SKM-1 treated with dmso at 0.1 percent for 144 hours (cell line): Measurements from ENCODE around the gene TMEM9.
A peak's percentile ranks its signal among the peaks of the same experiment; 100 is the strongest.

ENCODE experiments used
- DNase-seq: peaks from one replicate; lab custom pipeline; 2025; ENCODE audit not compliant: unreplicated experiment; lab: John Stamatoyannopoulos, UW

TMEM9 gene

DNA sequence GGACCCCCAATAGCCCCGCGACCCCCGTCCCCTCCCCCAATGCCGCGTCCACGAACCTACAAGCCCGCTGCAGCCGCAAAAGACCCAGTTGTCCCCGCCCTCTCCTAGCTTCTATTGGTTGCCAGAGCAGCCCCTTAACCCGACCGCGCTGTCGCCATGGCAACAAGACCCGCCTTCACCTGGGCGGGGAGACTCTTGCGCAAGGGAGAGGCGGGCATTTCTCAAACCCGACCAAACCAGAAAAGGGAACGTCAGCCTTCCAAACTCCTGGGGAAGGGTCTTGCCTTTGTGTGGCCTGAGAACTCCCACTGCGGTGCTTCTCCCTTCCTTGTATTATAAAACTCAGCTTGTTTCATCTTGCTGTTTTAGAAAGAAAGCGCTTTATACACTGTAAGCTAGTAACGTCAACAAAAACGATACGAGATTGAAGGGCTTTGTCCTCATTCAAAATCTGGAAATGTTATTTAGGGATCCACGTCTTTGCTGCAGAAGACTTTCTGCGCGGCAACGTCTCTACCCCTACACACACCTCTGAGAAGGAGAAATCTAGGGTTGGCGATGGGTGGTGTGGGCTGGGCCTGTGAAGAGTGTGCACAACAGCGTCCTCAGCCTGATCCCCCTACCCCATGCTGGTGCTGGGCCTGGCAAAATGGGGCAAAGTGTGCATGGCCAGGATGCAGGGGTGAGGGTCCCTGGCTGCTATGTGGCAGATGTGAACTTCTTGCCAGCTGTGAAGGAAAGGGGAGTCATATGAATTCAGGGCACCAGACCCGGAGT, at the start of gene TMEM9:
Gene TMEM9 (minus strand): TSS at position 86 of the 777 bp plus-strand sequence. CDS start 551 bp downstream, outside the sequence.
- peak; percentile 92 for DNase-seq

DNA sequence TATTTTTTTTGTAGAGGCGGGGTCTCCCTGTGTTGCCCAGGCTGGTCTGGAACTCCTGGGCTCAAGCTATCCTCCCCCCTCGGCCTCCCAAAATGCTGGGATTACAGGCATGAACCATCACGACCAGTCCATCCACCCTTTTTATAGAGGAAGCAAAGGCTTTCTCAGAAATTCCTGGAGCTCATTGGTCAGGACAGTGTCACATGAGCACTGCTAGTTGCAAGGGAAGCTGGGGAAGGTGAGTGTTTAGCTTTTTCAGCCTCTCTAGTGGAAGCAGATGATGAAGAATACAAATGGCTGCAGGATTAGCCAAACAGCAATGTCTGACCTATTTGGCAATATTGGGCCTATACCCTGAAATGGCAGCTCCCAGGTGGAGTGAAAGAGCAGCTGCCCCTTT, 44.3 kb upstream of the TMEM9 start:
- no peak for DNase-seq

DNA sequence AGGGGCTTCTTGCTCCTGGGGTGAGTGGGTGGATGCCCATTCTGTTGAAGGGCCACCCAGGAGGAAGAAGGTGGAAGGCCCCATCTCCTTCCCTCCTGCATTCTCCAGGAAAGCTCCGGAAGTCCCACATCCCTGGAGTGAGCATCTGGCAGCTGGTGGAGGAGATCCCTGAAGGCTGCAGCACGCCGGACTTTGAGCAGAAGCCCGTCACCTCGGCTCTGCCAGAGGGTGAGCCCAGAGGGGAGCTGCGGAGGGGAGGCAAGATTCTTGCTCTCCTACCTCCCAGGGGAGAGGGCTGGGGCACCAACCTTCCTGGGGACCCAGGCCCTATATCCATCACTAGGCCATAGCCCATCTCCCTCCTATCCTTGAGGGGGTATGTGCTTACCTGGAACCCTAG, 39.8 kb upstream of the TMEM9 start:
- no peak for DNase-seq

DNA sequence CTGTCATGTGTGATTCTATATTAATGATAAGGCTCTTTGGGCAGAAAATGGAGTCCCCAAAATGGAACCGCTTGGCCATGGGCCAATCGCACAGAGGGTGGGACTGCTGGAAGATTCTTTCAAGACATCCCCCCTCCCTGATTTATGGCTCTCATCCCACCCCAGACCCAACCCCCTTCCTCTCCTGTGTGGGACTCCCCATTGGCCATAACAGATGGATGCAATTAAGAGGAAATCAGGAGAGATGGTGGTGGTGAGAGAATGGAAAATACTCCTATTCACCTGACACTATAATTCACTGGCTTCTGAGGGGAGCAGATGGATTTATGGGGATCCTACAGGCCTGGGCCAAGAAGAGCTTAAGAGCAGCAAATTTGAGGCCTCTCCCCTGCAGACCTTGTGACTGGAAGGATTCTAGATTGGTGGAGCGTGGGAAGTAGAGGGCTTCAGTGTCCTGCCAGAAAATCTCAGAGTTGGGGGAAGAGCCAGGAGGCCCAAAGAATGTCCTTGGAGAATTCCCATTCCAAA, 38.1 kb upstream of the TMEM9 start:
- DNase-seq: no peak

DNA sequence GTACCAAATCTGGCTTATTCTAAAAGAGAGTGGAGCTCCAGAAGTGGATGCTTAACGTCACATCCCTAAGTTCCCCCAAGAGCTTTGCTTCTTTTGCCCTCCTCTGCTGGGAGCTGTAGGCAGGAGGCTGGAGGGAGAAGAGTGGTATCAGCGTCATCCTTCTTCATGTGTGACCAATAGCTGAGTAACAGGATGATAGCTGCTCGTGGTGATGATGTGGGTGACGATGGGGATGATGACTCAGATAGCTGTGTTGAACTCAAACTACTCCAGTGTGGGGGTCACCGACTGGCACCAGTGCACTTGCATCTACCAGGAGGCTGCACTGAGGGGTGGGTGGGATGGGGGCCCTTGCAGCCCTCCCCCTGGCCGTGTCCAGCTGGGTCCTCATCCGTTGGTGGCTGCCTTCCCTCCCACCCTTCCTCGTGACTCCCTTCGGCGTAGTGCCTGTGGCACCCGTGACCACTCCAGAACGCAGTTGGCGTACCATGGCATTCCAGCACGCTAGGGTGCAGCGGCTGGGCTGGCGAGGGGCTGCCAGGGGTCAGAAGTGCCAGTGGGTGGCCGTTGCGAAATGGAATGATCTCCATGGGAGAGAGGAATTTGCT, 37.5 kb upstream of the TMEM9 start:
- no peak for DNase-seq

DNA sequence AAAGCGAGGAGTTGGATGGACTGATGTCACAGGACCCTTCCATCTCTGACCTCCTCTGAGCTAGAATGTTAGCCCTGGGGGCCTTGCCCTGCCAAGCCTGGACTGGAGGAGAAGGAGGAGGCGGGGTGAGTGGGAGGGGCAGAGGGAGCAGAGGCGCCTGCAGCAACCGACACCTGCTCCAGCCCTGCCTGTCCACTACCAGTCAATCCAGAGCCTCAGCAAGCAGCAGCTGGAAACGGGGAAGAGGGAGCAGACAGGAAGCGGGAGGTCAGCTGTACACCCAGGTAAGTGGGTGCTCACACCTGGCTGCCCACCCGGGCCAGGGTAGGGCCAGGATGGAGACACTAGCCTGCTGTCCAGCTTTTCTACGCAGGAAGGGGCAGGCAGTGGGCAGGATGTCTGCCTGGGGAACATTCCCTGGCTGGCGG, 36.4 kb upstream of the TMEM9 start, which contains the start of gene IGFN1:
Gene IGFN1 (plus strand): TSS at position 201 of the 428 bp plus-strand sequence. CDS start 2,470 bp downstream, outside the sequence.
- DNase-seq: no peak

DNA sequence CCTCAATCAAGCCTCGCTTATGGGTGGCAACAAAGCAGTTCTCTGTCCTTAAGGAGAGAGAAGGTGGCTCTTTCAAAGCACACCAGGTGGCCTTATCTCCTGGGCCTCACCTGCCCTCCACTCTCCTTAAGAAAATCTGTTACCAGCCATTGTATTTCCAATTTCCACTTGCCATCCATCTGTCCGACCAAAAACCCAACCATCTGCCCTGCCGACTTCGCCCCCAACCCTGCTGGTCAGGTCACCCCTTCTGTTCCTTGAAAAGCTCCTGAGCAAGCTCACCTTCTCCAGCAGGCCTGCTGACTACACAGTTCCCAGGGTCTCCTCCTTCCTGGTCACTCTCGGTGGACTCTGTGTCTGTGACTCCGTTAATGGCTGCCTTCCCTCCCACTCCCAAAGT, 35.7 kb upstream of the TMEM9 start:
- DNase-seq: no peak

DNA sequence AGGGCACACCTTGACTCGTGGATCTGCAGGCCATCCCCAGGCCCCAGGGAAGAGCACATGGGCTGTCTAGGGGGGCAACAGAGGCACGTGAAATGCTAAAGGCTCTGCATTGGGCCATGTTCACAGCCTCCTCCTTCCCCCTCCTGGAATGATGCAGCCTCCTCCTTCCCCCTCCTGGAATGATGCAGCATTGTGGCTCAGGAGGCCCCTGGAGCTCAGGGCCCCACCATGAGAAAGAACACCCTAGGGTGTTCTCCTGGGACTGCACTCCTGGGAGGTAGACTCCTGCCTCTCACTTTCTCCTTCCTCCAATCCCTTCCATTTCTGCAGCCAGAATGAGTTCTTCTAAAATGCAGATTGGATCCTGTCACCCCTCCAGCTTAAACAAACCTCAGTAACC, 34.8 kb upstream of the TMEM9 start:
- DNase-seq: no peak

DNA sequence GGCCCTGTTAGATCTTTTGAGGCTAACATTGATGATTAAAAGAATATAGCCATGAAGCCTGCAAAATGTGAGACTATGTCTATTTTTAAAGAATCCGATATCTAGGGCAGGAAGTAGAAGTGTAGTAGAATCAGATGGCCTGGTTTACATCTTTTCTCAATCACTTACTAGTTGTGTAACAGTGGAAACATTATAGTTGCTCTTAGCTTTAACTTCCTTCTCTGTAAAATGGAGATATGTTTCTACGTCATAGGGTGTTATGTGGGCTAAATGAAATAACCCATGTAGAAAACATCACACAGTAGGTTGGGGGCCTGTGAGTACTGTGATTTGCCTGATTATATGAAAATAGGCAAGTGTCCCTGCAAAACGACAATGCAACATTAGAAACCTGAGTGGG, 31.9 kb upstream of the TMEM9 start:
- DNase-seq: peak; percentile 80

DNA sequence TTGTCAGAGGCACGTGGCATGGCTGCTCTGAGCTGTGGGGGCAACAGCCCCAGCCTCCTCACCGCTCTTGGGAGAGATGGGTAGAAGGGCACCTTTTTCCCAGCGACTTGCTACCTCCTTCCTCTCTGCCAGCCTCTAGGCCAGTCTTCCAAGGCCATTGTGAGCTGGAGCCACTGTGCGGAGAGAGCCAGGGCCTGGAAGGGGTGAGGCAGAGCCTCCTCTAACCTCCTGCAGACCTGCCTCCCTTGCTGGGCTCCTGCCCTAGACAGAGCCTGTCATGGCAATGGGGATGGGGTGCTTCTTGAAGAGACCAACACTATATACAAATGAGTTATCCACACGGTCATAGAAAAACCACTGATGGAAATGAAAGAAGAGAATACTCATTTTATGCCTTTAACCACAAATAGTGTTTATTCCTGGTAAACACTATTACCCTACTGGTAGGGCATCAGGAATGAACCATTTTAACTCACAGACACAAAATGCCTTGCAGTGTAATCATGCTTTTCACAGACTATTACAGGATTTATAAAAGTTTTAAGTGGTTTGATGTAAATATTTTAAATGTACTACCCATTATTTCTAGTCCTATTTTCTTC, 31.4 kb upstream of the TMEM9 start:
- no peak for DNase-seq

DNA sequence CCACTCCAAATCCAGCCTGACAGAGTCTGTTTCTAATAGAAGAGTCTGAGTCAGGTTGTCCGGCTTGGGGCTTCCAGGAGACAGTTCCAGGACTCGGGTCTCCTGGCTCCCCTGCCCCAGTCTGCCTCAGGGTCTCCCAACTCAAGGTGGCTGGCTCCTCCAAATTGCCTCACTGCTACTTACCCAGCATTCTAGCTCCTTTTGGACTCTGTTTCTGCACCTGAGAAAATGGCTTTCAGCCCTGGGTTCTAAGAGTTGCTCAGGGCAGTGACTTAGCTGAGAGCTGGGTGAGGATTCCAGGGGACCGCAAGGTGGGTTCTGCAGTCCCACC, 30.8 kb upstream of the TMEM9 start:
- DNase-seq: no peak

DNA sequence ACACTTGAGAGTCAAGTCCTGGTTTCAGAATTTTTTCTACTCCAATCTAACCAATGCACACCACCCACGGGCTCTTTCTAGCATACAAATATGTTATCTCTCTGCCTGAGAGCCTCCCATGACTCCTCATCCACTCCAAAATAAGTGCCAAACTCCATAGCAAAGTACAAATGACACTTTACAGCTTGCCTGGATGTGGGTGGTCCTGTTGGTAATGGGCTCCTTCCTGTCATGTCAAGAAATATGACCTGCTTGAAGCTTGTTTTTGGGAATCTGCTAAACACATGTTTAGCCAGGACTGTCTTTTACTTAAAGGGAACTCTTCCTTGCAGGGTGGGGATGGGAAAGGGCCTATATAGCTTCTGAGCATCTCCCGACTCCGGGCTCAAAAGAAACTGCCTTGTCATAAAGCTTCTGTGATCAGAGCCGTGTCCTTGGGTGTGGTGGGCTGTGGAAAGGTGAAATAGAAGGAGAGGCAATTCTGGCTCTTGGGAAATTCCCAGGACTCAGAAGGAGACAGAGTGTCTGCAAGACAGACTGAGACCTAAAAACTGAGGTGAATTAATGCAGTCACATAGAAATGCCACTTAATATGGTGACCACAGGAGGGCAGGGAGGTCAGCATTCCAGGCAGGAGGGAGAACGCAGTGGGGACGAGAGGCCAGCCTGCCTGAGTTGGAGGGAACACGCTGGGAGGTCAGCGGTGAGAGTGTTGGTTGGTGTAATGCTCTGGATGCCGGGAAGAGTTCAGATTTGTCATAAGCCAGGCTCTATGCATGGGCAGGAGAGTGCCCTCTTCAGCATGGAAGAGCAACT, 30.2 kb upstream of the TMEM9 start:
- DNase-seq: peak; percentile 33

DNA sequence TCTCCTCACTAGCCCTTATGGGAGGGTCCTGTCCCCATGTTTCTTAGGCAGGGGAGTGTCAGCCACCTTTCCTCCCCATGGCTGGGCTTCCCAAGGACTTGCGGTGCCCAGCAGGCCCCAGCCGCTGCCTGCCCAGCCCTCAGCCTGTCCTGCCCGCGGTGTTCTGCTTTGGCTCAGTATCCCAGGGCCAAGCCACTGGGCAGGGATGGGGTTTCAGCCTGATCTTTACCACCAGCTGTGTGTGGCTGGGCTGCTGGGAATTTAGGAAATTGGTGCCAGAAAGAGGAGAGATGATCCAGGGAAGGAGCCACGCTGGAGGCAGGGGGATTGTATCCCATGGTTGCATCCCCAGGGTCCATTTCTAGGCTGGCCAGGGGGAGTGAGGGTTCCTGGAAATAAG, 29.5 kb upstream of the TMEM9 start:
- no peak for DNase-seq

DNA sequence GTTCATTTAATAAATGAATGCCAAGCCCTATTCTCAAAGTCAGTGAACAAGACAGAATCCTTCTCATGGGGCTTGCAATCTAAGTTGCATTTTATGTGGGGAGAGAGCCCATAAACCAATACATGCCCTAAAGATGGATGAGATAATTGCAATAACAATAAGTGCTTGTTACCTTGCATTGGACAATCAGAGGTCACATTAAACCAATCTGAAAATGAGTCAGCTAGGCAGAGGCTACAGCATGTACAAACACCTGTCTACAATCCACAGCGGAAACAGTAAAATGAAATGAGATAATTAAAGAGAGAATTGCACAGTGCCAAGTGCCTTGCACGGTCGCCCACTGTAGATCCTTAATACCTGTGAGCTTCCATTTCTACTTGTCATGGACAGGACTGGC, 28.9 kb upstream of the TMEM9 start:
- DNase-seq: no peak

DNA sequence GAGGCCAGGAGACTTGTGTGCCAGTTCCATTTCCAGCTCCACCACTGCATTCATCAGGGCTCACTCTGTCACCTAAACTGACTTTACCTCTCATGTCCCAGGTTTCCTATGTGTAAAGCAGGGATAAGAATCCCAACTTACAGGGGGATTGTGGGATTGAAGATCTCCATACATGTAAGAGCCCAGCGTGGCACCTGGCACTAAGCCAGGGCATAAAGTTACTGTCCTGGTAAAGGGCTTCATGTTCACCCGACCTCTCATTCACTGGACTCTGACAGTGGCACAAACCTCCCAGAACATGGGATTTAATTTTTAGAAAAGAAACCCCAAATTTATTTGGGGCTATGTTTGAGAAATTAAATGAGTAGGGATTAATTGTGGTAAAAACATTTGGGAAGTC, 27.5 kb upstream of the TMEM9 start:
- no peak for DNase-seq

DNA sequence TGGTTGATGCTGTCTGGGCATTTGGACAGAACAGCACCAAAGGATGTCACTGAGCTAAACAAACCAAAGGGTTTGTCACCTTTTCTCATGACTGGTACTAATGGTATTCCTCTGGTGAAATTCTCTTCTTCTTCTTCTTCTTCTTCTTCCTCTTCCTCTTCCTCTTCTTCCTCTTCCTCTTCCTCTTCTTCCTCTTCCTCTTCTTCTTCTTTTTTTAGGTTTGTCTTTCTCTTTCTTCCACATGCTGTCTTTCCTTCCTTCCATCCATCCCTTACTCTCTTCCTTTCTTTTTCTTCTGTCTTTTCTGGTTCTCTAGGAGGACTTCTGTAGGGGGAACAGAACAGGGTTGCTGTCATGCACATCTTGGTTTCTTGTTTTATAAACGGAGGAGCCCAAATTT, 27.0 kb upstream of the TMEM9 start:
- DNase-seq: no peak

DNA sequence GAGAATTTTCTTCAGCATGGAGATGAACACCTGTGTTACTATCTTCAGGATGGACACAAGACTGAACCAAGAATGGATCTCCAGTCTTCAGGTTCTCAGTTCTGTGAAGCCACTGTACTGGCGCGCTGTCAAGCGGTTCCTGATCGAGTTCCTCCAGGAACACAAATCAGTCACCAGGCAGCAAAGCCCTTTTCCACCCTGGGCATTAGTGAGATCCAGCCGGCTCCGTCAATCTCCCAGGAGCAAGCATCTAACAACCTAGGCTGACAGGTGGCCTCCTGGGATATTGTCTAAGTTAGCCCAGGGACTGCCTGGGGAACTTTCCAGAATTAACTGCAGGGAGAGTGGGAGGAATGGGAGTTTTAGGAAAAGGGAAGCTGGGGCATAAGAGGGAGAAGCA, 26.6 kb upstream of the TMEM9 start:
- DNase-seq: no peak

DNA sequence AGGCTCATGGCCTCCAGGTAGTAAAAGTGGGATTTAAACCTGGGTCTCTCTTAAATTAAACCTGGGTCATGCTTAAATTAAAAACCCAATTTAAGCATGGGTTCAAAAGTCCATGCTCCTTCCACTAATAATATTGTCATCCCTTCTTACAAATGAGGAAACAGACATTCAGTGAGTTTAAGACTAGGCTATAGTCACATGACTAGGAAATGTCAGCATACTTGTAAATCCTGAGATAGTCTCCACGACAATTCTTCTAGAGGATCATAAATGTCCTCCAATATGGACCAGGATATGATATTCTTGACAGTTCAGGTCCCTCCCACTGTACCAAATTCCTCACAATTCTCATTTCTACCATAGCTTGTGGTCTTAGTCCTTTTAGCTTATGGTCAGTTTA, 25.9 kb upstream of the TMEM9 start:
- no peak for DNase-seq

DNA sequence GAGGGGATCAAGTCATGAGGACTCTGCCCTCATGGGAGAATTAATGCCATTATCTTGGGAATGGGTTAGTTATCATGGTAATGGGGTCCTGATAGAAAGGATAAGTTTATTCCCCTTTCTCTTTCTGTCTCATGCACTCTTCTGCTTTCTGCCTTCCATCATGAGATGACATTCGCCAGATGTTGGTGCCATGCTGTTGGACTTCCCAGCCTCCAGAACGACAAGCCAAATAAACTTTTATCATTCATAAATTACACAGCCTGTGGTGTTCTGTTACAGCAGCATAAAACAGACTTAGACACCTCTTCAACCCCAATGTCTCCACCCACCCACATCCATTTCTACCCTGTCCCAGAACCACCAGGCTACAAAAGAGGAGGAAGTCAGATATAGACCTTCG, 24.4 kb upstream of the TMEM9 start:
- DNase-seq: no peak

DNA sequence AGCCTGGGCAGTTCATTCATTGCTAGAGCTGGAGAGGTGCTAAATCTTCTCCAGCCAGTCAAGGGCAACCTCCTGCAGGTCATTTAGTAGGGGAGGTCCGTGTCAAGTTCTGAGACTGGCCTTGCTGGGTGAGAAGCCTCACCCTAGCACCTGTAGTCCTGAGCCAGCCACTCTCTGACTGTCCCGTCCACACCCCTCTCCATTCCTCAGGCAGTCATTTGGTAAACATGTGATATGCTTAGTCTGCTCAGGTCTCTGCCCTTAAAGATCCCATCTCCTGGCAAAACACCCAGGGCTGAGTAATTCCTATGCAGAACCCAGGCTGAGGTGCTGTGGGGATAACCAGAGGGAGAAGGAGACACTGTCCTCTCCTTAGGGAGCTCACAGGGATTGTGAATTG, 22.7 kb upstream of the TMEM9 start:
- no peak for DNase-seq

DNA sequence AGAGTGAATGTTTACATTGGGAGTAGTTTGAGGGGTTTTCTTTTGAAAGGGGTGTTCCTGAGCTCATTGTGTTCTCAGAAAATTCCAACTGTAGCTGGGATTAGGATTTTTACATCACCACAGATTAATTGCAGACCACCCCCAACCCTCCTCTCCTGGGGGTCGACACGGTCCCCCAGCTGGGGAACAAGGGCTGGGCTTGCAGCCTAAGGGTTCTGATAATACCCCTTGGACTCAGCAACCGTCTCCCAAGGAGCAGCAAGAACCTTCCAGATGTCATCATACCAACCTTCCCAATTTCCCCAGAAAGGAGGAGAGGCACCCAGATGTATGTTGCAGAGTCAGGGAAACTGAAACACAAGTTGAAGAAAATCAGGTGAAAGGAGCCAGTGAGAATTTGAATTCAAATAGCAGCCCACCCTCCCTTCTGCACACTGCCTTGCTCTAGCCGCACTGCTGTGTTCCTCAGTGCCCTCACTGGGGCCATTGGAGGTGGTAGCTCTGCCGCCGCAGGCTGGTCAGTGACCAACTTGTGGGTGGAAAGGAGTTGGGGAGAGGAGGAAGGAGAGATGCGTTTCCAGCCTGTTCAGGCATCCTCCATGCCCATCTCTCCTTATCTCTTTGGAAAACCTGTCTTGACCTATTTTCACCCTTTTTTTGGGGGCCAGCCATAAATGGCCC, 21.7 kb upstream of the TMEM9 start:
- no peak for DNase-seq
